ENCODE results near the gene SVIL.
"Not testable (repeated sequence)": the region's sequence is repeated elsewhere in the genome, so short reads cannot be mapped to it uniquely, and the experiment has no call there.

DNA sequence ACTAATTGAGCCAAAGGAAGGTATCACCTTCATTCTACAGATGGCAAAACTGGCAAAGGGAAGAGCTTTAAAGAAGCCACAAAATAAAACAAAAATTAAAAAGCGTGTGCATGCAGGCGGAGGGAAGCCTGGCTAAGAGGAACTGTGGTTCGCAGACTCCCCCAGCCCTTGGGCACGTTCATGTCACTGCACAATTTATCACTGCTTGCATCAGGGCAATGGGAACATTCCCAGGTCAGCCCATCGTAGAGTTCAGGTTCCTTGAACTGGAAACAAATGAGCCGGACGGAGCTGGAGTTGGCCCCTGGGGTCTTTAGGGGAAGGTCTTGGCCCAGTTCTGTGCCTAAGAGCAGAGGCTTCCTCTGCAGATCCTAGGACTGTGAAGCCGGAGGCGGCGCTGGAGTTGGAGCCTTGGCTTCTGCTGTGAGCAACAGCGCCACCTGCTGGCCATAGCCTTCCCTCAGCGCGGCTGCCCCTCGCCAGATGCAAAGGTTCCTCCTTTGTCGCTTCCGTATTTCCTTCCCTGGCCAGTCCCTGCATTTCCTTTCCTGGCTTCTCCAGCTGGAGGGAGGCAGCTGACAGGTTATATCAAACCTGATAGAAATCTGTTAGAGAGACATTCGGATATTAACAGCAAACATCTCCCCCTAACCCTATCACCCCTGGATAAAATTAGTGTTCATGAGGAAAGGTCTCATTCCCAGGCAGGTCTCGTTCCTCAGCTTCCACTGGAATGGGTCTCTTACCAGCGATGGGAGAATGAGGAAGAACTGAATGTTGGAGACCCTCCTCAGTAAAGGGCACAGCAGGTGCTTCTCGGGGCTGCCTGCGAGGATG is 185.8 kb downstream of the SVIL start:
- TF ChIP-seq POLR2A (IDR thresholded peaks at IDR 0.05), result not testable (repeated sequence)
- TF ChIP-seq, protein P1, sequence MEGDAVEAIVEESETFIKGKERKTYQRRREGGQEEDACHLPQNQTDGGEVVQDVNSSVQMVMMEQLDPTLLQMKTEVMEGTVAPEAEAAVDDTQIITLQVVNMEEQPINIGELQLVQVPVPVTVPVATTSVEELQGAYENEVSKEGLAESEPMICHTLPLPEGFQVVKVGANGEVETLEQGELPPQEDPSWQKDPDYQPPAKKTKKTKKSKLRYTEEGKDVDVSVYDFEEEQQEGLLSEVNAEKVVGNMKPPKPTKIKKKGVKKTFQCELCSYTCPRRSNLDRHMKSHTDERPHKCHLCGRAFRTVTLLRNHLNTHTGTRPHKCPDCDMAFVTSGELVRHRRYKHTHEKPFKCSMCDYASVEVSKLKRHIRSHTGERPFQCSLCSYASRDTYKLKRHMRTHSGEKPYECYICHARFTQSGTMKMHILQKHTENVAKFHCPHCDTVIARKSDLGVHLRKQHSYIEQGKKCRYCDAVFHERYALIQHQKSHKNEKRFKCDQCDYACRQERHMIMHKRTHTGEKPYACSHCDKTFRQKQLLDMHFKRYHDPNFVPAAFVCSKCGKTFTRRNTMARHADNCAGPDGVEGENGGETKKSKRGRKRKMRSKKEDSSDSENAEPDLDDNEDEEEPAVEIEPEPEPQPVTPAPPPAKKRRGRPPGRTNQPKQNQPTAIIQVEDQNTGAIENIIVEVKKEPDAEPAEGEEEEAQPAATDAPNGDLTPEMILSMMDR (IDR thresholded peaks at IDR 0.05), result peak; percentile 71 to 85 (median 82)

All from heart left ventricle (tissue), 13 donors.